Activated T-helper 9 cell treated with anti-CD3 and anti-CD28 coated beads, Interleukin-2, amount 50 U/mL, for 16 hours (primary cell): ENCODE measurements around the gene OTOGL.

Source experiments
- DNase-seq: peaks from one replicate; pipeline ENCODE4 v3.0.0-alpha.2; 2020; ENCODE audit warnings: low read depth

Gene OTOGL

DNA sequence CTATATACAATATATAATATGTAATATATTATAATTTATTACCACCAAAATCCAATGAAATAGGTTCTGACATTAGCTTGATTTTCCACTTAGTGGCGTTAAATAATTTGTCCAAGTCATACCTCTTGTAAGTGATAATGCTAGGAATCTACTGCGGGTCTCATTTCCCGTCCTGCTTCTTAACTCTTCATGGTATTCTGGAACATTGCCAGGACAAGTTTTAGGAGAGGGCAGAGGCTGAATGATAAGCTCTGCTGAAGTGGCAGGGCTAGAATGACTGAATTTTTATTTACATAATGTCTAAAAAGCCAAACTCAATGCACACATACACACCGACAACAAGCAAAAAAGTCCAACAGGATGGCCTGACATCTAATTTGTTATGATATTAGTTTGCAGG lies 274.3 kb downstream of the OTOGL start:
- DNase-seq: no peak

DNA sequence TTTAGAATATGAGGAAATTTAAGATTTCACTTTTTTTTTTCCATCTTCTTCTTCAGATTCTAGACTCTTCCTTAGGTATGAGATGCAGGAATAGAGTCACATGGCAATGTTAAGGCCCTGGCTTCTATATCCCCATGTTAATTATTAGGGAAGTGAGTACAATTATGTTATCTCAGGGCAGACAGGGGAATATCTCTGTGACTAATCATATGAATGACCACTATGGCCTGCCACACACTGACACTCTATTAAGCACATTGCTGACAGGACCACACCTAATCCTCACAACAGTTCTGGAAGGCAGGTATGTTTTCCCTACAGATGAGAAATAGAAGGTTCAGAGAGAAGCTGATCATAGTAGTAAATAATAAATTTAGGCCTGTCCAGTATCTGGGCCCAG lies 275.3 kb downstream of the OTOGL start:
- no peak for DNase-seq

DNA sequence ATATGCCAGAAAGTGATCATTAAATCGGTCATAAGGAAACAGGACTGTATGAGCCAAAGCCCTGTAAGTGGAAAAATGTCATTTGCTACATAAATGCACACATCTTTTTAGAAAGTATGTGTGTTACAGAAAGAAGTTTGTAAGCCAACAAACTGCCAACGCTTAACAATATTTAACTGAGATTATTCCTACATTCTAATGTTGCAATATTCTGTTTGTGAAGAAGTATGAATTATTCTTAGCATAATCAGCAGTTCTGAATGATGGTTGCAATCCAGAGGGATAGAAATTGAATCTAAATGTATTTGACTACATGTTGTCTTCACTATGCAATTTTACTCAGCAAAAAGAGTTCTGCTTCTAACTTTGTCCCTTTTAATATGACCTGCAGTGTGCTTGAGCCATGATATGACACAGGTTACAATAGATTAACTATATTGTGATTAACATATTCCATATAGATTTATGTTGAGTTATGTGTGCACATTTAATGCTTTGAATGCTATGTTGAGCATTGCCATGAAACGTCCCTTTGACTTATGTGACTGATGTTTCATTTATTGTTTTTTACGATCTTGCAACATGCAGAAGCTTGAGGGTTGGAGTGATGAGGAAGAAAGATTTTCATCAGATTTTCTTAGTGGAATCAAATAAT lies 277.9 kb downstream of the OTOGL start:
- no peak for DNase-seq

- DNase-seq: no peak
Observed at GRCh38 chr12:80381121-80381520, 281.8 kb downstream of the OTOGL start.

- DNase-seq: no peak
Observed at GRCh38 chr12:80382254-80382653, 282.9 kb downstream of the OTOGL start.

DNA sequence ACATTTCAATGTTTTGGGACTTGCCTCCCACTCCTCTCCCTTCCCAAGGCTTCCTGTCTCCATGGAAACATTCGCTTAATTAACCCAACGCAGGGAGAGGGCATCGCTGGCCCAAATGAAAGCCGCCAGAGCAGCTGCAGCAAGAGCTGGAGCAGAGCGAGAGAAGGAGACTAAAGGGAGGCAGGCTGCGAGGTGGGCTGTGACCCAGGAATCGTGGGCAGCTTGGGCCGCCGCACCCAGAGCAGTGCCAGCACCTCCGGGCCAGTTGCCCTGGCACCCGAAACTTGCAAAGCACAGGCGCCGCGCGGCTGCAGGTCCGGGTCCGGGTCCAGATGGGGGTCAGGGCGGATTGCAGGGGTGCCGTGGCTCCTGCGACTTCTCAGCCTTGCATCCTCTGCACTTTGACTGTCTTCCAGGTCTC lies 301.2 kb downstream of the OTOGL start:
- DNase-seq: no peak

DNA sequence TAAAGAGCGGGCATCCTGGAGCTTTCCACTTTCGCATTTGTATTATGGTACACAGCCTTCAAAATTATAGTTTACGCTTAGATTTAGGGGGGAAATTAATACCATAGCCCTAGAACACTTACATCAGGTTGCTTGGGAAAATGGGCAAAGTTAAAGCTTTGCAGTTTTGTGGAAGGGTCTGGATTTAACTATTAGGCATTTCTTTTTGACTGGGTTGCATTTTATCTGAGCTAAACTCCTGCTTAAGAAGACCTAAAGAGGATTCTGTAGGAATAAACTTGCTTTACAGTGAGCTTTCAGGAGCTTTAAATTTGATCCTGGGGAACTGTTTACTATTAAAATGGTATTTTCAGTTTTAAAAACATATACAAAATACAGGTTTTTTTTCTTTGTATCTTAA lies 301.9 kb downstream of the OTOGL start:
- DNase-seq: no peak

DNA sequence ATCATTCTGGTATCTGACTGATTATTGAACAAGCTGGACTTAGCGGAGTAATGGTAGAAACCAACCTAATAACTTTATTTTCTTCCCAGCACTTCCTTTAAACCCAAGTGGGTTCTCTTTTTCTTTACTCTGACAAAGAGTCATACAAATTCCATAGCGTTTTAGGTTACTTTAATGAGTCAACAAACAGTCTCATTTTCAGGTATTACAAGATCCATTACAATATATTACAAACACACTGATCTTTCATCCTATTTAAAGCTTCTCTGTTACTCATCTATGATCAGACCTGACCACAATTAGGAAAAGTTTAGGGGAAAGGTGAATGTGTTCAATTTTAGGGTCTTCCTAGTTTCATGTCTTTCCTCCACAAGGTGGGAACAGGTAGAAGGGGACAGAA lies 305.3 kb downstream of the OTOGL start:
- DNase-seq: no peak

- DNase-seq: no peak
Observed at GRCh38 chr12:80406253-80406652, 306.9 kb downstream of the OTOGL start.

DNA sequence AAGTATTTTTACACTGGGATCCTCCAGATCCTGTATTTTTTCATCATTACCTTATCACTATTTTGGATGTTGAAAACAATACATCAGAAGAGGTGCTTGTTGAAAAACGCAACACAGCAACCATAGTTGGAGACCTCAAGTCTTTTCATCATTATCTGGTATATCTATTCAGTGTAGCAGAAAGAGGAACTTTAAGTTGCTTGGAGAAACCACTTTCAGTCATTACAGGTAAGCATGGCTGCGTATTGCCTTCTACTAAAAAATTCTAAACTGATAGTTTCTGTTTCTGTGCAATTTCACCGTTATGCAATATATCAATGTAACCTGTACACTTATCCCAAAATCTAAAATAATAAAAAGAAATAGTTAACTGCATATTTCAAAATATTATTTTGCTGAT lies 312.4 kb downstream of the OTOGL start:
- no peak for DNase-seq

DNA sequence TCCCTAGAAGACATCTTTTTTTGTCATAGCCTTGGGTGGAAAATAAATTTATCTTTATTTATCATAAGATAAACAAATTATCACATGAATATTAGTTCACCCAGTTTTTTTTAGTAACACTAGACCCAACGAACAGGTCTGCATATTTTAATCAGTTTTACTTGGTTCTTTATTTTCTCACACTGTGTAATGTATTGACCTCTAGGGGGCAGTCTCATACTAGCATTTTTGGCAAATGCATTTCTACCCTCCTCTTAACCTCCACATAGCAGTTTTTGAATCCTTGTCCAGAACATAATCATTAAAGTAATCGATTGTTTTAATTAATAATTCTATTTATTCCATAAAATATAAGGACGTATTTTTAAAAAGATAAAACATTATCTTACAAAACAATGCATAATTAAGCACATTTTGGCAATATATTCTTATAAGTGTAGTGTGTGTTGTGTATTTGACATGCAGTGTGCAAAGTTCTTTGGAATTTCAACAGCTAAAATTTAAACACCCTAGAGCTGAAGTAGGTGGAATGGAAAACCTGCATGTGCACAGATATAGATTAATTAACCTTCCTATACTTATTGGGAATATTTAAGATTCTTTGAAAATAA lies 313.1 kb downstream of the OTOGL start:
- no peak for DNase-seq

- DNase-seq: no peak
Observed at GRCh38 chr12:80413462-80413861, 314.1 kb downstream of the OTOGL start.

- DNase-seq: no peak
Observed at GRCh38 chr12:80415466-80415865, 316.1 kb downstream of the OTOGL start.

DNA sequence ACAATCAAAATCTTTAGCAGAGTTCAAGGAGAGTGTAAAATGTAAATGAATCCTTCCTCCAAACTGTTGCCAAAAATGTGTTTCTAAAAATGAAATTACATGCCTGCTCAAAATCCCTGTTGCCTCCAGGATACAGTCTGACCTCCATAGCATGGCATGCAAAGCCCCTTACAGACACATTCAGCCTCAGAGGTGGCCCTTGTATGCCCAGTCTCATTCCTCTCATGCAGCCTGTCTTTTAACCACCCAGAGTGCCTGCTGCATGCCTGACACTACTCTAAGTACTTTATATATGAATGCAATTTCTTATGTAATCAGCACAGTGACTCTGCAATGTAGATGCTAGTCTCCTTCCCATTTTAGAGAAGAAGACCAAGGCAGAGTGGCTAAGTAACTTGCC lies 320.3 kb downstream of the OTOGL start:
- DNase-seq: no peak

GRCh38 chr12:80420075-80420474 lies 320.7 kb downstream of the OTOGL start:
- no peak for DNase-seq

GRCh38 chr12:80422550-80422949 lies 323.2 kb downstream of the OTOGL start:
- DNase-seq: no peak
